NAMALWA (cell line): Measurements from ENCODE around the gene SERPINA1.

Experiments
- DNase-seq: peaks from one replicate; pipeline ENCODE4 v3.0.0-alpha.2; 2015; ENCODE audit warnings: low spot score

SERPINA1 gene

GRCh38 chr14:94397289-94398181 lies 9.1 kb upstream of the SERPINA1 start:
- no peak for DNase-seq

- no peak for DNase-seq
These were observed 8.3 kb upstream of the SERPINA1 start for GRCh38 chr14:94396628-94397225.

GRCh38 chr14:94395888-94396574 lies 7.6 kb upstream of the SERPINA1 start:
- DNase-seq = no peak

GRCh38 chr14:94395282-94395887 lies 7.0 kb upstream of the SERPINA1 start:
- no peak for DNase-seq

- no peak for DNase-seq
These were observed 6.3 kb upstream of the SERPINA1 start for GRCh38 chr14:94394581-94395207.

- no peak for DNase-seq
These were observed 5.7 kb upstream of the SERPINA1 start for GRCh38 chr14:94394025-94394493.

- no peak for DNase-seq
These were observed 5.1 kb upstream of the SERPINA1 start for GRCh38 chr14:94393474-94393873.

GRCh38 chr14:94392510-94392935 lies 4.1 kb upstream of the SERPINA1 start:
- DNase-seq = no peak

- no peak for DNase-seq
These were observed 3.0 kb upstream of the SERPINA1 start for GRCh38 chr14:94391281-94391975.

GRCh38 chr14:94390372-94391086 lies 2.1 kb upstream of the SERPINA1 start:
- no peak for DNase-seq

GRCh38 chr14:94389731-94390371 lies 1.4 kb upstream of the SERPINA1 start:
- no peak for DNase-seq

GRCh38 chr14:94389104-94389469 lies 685 bp upstream of the SERPINA1 start:
- DNase-seq = no peak

- no peak for DNase-seq
These were observed 397 bp downstream of the SERPINA1 start for GRCh38 chr14:94388027-94388383.

- DNase-seq = no peak
These were observed 1.1 kb downstream of the SERPINA1 start for GRCh38 chr14:94387051-94388026.

- DNase-seq = no peak
These were observed 2.0 kb downstream of the SERPINA1 start for GRCh38 chr14:94386085-94387031.

- no peak for DNase-seq
These were observed 2.8 kb downstream of the SERPINA1 start for GRCh38 chr14:94385553-94386057.

GRCh38 chr14:94384342-94384741 lies 4.1 kb downstream of the SERPINA1 start:
- DNase-seq = no peak

GRCh38 chr14:94383777-94384176 lies 4.6 kb downstream of the SERPINA1 start:
- no peak for DNase-seq
